HEK293 (cell line): ENCODE results near the gene RNU2-63P.

Source experiments
- MEIS1 ChIP-seq: sonication (generic); formaldehyde crosslinking; IDR thresholded peaks from 2 replicates; pipeline ENCODE4 v1.8.1; 2022; ENCODE audit warnings: missing genetic modification reagents, mild to moderate bottlenecking, borderline replicate concordance
- SALL2 ChIP-seq: fragments of 450-650 bp; formaldehyde crosslinking; IDR thresholded peaks from 2 replicates; pipeline ENCODE4 v1.5.0; 2017; ENCODE audit warnings: missing biosample characterization, mild to moderate bottlenecking, missing genetic modification characterization, borderline replicate concordance
- TRIM28 ChIP-seq: IDR thresholded peaks from 2 replicates; pipeline ENCODE4 v1.6.1; 2011; ENCODE audit warnings: low read length, control low read depth, borderline replicate concordance
- YY1 ChIP-seq: fragments of 450-650 bp; formaldehyde crosslinking; IDR thresholded peaks from 2 replicates; pipeline ENCODE4 v1.5.1; 2018; ENCODE audit warnings: missing biosample characterization, missing genetic modification characterization
- ZBTB1 ChIP-seq: fragments of 450-650 bp; formaldehyde crosslinking; IDR thresholded peaks from 2 replicates; pipeline ENCODE4 v1.5.1; 2016; ENCODE audit warnings: missing biosample characterization, missing genetic modification characterization
- ZFP69B ChIP-seq: fragments of 450-650 bp; formaldehyde crosslinking; IDR thresholded peaks from 2 replicates; pipeline ENCODE4 v1.5.1; 2016; ENCODE audit warnings: missing biosample characterization, missing genetic modification characterization
- ZNF114 ChIP-seq: fragments of 450-650 bp; formaldehyde crosslinking; IDR thresholded peaks from 2 replicates; pipeline ENCODE4 v1.5.0; 2017; ENCODE audit warnings: missing biosample characterization, missing genetic modification characterization
- ZNF404 ChIP-seq: fragments of 450-650 bp; formaldehyde crosslinking; IDR thresholded peaks from 2 replicates; pipeline ENCODE4 v1.5.1; 2017; ENCODE audit warnings: missing biosample characterization, missing genetic modification characterization
- TF ChIP-seq, protein P1 (sequence below): fragments of 450-650 bp; formaldehyde crosslinking; IDR thresholded peaks from 2 replicates; pipeline ENCODE4 v1.5.1; 2016; ENCODE audit warnings: missing biosample characterization, missing genetic modification characterization
- TF ChIP-seq, protein P2 (sequence below): fragments of 450-650 bp; formaldehyde crosslinking; IDR thresholded peaks from 2 replicates; pipeline ENCODE4 v1.5.1; 2016; ENCODE audit warnings: missing biosample characterization, missing genetic modification characterization, low read depth
- TF ChIP-seq, protein P3 (sequence below): fragments of 450-650 bp; formaldehyde crosslinking; IDR thresholded peaks from 2 replicates; pipeline ENCODE4 v1.5.1; 2016; ENCODE audit warnings: missing biosample characterization, missing genetic modification characterization
- TF ChIP-seq, protein P4 (sequence below): sonication (generic); formaldehyde crosslinking; IDR thresholded peaks from 2 replicates; pipeline ENCODE4 v1.8.1; 2022; ENCODE audit warnings: mild to moderate bottlenecking, moderate library complexity, missing genetic modification reagents

DNA sequence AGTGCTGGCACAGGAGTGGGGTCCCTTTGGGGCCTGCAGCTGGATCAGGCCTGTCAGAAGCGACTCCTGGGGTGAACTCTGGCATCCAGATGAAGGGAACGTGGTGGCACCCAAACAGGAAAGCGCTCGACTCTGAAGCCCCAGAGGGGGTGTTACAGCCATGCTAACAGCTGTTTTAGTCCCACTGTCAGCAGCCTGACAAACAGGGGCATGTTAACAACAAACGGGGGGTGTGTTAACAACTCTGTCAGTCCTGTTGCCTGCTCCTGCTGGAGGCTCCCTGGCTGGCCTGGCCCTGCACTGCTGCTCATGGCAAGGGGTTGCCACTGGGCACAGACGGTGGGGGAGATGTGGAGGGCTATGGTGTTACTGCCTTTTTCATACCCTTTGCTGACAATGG, 2.6 kb upstream of the RNU2-63P start:
- no peak for TF ChIP-seq YY1 (tag by site-specific recombination)
- TF ChIP-seq, protein P1, sequence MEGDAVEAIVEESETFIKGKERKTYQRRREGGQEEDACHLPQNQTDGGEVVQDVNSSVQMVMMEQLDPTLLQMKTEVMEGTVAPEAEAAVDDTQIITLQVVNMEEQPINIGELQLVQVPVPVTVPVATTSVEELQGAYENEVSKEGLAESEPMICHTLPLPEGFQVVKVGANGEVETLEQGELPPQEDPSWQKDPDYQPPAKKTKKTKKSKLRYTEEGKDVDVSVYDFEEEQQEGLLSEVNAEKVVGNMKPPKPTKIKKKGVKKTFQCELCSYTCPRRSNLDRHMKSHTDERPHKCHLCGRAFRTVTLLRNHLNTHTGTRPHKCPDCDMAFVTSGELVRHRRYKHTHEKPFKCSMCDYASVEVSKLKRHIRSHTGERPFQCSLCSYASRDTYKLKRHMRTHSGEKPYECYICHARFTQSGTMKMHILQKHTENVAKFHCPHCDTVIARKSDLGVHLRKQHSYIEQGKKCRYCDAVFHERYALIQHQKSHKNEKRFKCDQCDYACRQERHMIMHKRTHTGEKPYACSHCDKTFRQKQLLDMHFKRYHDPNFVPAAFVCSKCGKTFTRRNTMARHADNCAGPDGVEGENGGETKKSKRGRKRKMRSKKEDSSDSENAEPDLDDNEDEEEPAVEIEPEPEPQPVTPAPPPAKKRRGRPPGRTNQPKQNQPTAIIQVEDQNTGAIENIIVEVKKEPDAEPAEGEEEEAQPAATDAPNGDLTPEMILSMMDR: no peak
- no peak for TF ChIP-seq ZNF114 (tag by site-specific recombination)
- TF ChIP-seq ZFP69B (tag by site-specific recombination): no peak
- no peak for TF ChIP-seq ZNF404
- TF ChIP-seq, protein P2, sequence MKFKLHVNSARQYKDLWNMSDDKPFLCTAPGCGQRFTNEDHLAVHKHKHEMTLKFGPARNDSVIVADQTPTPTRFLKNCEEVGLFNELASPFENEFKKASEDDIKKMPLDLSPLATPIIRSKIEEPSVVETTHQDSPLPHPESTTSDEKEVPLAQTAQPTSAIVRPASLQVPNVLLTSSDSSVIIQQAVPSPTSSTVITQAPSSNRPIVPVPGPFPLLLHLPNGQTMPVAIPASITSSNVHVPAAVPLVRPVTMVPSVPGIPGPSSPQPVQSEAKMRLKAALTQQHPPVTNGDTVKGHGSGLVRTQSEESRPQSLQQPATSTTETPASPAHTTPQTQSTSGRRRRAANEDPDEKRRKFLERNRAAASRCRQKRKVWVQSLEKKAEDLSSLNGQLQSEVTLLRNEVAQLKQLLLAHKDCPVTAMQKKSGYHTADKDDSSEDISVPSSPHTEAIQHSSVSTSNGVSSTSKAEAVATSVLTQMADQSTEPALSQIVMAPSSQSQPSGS (tag by site-specific recombination): no peak
- no peak for TF ChIP-seq ZBTB1 (tag by site-specific recombination)
- TF ChIP-seq TRIM28: no peak
- no peak for TF ChIP-seq SALL2 (tag by site-specific recombination)
- TF ChIP-seq, protein P3, sequence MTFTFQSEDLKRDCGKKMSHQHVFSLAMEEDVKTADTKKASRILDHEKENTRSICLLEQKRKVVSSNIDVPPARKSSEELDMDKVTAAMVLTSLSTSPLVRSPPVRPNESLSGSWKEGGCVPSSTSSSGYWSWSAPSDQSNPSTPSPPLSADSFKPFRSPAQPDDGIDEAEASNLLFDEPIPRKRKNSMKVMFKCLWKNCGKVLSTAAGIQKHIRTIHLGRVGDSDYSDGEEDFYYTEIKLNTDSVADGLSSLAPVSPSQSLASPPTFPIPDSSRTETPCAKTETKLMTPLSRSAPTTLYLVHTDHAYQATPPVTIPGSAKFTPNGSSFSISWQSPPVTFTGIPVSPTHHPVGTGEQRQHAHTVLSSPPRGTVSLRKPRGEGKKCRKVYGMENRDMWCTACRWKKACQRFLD: no peak
- TF ChIP-seq, protein P4, sequence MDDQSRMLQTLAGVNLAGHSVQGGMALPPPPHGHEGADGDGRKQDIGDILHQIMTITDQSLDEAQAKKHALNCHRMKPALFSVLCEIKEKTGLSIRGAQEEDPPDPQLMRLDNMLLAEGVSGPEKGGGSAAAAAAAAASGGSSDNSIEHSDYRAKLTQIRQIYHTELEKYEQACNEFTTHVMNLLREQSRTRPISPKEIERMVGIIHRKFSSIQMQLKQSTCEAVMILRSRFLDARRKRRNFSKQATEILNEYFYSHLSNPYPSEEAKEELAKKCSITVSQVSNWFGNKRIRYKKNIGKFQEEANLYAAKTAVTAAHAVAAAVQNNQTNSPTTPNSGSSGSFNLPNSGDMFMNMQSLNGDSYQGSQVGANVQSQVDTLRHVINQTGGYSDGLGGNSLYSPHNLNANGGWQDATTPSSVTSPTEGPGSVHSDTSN (CRISPR knock-in tag): no peak
- no peak for TF ChIP-seq MEIS1 (CRISPR knock-in tag)
